K562 (cell line): Measurements from ENCODE around the gene PTRH1. TPM values are rescaled to one million over a fixed set of nuclear protein-coding genes. Genes with fewer than 3 reads are reported as not detected.

ENCODE experiments used
- ARID3A ChIP-seq: IDR thresholded peaks from 2 replicates; pipeline ENCODE4 v1.6.1; 2012; ENCODE audit warnings: low read depth, low read length, improper control_type of control experiment, borderline replicate concordance
- CBX5 ChIP-seq: IDR thresholded peaks from 2 replicates; pipeline ENCODE4 v1.6.1; 2014; ENCODE audit warnings: low read depth, borderline replicate concordance
- E2F8 ChIP-seq: fragments of 450-650 bp; IDR thresholded peaks from 2 replicates; pipeline ENCODE4 v1.7.1; 2018; ENCODE audit warnings: mild to moderate bottlenecking, low read depth; ENCODE audit not compliant: partially characterized antibody
- GATAD2B ChIP-seq: fragments of 450-650 bp; IDR thresholded peaks from 2 replicates; pipeline ENCODE4 v1.6.1; 2017; ENCODE audit warnings: mild to moderate bottlenecking, borderline replicate concordance
- MED1 ChIP-seq: sonication (generic); formaldehyde crosslinking; IDR thresholded peaks from 2 replicates; pipeline ENCODE4 v1.8.1; 2023; ENCODE audit warnings: missing genetic modification reagents, borderline replicate concordance
- POLR2AphosphoS2 ChIP-seq: IDR thresholded peaks from 2 replicates; pipeline ENCODE4 v1.6.1; 2012; ENCODE audit warnings: low read length, improper control_type of control experiment
- STAT6 ChIP-seq: sonication (generic); formaldehyde crosslinking; IDR thresholded peaks from 2 replicates; pipeline ENCODE4 v1.8.1; 2023; ENCODE audit warnings: mild to moderate bottlenecking, missing genetic modification reagents
- ZBTB40 ChIP-seq, 2 experiments: fragments of 450-650 bp in 1 of 2; sonication (generic) in 1 of 2; formaldehyde crosslinking in 1 of 2; IDR thresholded peaks; 2 replicates each; pipeline versions ENCODE4 v1.7.1 to v1.9.0; 2016 to 2022; ENCODE audit warnings: inconsistent platforms in 1 of 2, mild to moderate bottlenecking in 1 of 2, missing genetic modification reagents in 1 of 2
- ZNF232 ChIP-seq: sonication (generic); formaldehyde crosslinking; IDR thresholded peaks from 2 replicates; pipeline ENCODE4 v1.8.0; 2022; ENCODE audit warnings: mild to moderate bottlenecking, missing genetic modification reagents
- polyA plus RNA-seq, 8 experiments: library from polyadenylated mRNA; depleted of rRNA in 4 of 8; stranded (reverse) in 5 of 8; unstranded in 3 of 8; fragments of >200 nt; fragmentation: Nextera tagmentation in 2 of 8; fragmentation: Illumina TruSeq in 1 of 8; extraction: Ambion mirVana in 2 of 8; extraction: Trizol in 1 of 8; gene quantifications; 2 replicates each; pipeline versions ENCODE4 v1.2.1 to v1.2.3, GENCODE V29; 2011 to 2014; ENCODE audit warnings: inconsistent platforms in 1 of 8, missing spikeins in 1 of 8
- total RNA-seq, 7 experiments: library from RNA; depleted of rRNA in 6 of 7; stranded (reverse); fragments of >200 nt in 6 of 7; fragmentation: Illumina TruSeq in 2 of 7; extraction: Trizol in 2 of 7; gene quantifications; 2 replicates each; pipeline versions ENCODE4 v1.2.1 to v1.2.3, GENCODE V29; 2011 to 2021; ENCODE audit warnings: low replicate concordance in 1 of 7

PTRH1 gene
- total and polyA plus RNA-seq, 9 of the 15 experiments (the other 6 are each of a cell fraction or from before 2014, with no cell fraction given): 0.63 to 43.1 (median 5.7) TPM

- no peak for TF ChIP-seq E2F8
- TF ChIP-seq GATAD2B: no peak
- no peak for TF ChIP-seq POLR2AphosphoS2
- TF ChIP-seq ARID3A: no peak
- no peak for TF ChIP-seq STAT6 (CRISPR knock-in tag)
- peak; percentile 79 for TF ChIP-seq ZBTB40 (IDR thresholded peaks at IDR 0.05)
- TF ChIP-seq ZBTB40 (CRISPR knock-in tag; IDR thresholded peaks at IDR 0.05): no peak
- TF ChIP-seq ZNF232 (CRISPR knock-in tag): 0 out of 2 replicates have a peak, but pooled peaks have one; percentile 28
- TF ChIP-seq MED1 (CRISPR knock-in tag): no peak
- TF ChIP-seq CBX5: no peak
These were observed 19.5 kb upstream of the PTRH1 start, which contains the start of gene TOR2A (continued) for GRCh38 chr9:127734747-127735529.
